Umbilical cord (tissue), 2 donors: ENCODE data around the gene PRKCD. TPM values are rescaled to one million over a fixed set of nuclear protein-coding genes. Genes with fewer than 3 reads are reported as not detected.

Experiments
- DNase-seq: peaks from one replicate; pipeline ENCODE4 v3.0.0-alpha.2; 2015; ENCODE audit warnings: low spot score
- total RNA-seq: library from RNA; depleted of rRNA; stranded (reverse); fragments of >200 nt; gene quantifications from one replicate; pipeline ENCODE4 v1.2.3, GENCODE V29; 2014; ENCODE audit warnings: low replicate concordance; ENCODE audit not compliant: insufficient read depth

The PRKCD gene
- total RNA-seq, 1 donor from 2014 or later: 1.7 TPM

- DNase-seq: no peak
Observed at GRCh38 chr3:53231532-53232511, 70.8 kb downstream of the PRKCD start.

DNA sequence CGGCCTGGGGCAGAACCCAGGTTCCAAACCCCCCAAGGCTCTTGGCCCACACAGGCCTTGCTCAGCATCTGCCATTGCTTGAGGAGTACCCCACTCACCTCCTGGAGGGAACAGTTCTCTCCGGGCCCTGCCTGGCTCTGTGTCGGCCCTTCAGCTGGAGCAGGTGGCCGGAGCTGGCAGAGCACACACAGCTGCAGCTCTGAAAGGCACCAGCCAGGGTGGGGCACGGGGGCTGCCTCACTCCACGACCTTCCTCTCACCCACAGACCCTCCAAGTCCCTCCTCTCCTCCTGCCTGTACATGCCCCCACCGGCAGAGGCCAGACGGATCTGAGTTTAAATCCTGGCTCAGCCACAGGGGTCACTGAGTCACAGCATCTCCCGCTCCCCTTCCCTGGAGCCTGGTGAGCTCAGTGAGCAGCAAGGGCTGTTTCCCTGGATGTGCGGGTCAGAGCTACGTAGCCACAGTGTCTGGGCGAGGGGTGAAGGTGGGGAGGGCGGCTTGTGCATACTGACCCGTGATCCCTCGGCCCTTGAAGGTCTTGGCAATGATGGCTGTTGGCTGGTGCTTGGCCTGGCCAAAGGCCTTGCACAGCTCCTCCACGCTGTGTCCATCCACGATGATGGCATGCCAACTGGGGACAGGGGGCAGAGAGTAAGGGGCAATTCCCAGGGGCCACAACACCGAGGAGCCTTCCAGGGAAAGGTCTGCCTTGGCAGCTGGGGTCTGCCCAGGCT lies 71.8 kb downstream of the PRKCD start:
- DNase-seq: no peak

DNA sequence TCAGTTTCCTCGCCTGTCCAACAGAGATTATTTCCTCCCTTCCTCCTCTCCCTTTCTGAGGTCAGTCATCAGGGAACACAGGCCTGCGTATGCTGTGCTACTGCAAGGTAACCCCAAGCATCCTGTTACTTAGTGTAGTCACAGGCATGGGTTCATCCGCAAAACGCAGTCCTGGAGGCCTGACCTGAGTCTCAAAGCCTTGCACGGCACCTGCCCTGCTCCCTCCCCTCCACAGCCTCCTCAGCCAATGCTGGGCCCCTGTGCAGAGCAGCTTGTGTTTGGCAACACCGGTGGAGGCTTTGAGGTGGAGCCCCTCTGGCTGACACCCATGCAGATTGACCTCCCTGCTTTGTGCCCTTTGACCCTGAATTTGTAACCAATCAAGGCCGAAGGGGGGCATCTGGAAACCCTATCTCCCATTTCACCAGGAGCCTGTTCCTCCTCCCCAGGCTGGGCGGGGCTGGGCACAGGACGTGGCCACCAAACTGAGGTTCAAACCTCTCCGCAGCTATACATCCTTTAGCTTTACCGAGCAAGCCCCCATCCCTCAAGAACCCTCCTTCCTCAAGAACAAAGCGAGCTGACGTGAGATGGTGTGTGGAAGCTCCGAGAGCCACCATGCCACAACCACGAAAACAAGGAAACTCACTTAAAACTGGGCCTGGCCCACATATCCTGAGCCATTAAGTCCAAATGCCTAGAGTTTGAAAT lies 73.3 kb downstream of the PRKCD start:
- no peak for DNase-seq

- no peak for DNase-seq
Observed at GRCh38 chr3:53234841-53235232, 73.8 kb downstream of the PRKCD start.

DNA sequence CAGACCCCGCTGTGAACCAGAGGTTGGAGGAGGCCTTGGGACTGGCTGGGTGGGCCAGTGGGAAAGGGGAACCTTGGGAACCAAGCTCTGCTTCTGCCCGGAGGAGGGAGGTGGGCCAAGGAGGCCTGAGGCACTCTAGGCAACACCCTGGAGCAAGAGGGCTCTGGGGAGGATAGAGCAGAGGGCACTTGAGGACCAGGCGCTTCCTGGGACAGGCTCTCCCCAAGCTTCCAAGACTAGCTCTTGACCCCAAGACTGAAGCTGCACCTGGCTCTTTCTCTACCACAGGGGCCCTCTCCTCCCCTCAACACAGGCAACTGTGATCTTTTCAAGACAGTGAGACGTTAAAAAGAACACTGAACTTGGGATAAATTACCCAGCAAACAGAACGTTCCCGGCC lies 74.5 kb downstream of the PRKCD start:
- no peak for DNase-seq

GRCh38 chr3:53236112-53236841 lies 75.3 kb downstream of the PRKCD start:
- DNase-seq: peak; percentile 33

DNA sequence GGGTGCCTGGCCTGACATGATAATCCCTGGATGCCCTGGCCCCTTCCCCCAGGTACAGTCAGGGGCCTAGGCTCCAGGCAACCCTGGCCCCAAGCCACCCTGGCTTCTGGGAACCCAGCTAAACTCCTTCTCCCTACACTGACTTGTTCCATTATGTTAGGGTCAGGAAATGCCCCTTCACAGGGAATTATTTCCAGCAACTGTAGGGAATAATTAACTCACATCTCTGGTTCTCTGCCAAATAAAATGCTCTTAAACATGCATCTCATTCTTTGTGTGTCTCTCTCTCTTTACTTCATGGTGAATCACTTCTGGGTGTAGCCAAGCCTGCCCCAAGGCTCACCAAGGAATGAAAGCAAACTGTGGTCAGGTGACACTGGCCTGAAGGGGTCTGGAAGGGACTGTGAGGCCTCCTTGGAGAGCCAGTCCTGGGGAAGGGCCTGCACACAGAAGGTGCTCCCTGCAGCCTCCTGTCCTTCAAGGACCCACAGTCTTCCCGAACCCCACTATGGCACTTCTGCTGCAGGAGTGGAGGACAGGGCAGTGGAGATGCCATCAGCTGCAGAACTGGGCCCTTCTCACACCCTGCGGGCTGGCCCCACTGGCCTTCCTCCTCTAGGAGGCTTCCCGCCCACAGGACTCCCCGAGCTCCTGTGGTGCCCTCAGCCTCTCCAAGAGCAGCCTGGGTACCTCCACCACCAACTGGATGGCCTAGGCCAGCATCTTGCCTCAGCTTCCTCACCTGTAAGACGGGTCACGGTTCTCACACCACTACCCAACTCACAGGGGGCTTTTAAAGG lies 77.2 kb downstream of the PRKCD start:
- peak; percentile 63 for DNase-seq

DNA sequence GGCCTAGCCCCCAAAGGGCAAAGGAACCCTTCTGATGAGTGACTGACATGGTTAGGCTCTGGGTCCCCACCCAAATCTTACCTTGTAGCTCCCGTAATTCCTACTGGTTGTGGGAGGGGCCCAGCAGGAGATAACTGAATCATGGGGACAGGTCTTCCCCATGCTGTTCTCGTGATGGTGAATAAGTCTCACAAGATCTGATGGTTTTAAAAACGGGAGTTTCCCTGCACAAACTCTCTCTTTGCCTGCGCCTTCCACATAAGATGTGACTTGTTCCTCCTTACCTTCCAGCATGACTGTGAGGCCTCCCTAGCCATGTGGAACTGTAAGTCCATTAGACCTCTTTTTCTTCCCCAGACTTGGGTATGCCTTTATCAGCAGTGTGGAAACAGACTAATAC lies 77.9 kb downstream of the PRKCD start:
- no peak for DNase-seq

DNA sequence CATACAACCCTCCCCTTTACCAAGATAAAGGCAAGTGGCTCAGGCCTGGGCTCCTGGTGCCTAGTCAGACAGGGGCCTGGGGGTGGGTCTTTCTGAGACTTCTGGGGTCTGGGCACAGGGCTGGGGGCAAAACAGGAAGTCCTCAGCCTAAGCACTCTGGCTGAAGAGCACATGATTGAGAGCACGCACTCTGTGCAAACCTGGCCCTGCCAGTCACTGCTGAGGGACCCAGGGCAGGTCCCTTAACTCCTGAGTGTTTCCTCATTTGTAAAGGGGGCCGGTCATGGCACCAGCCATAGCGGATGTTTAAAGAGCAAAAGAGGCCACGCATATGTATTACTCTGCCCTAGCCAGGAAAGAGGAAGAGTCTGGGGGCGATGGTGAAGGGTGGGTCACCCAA lies 78.8 kb downstream of the PRKCD start:
- no peak for DNase-seq

DNA sequence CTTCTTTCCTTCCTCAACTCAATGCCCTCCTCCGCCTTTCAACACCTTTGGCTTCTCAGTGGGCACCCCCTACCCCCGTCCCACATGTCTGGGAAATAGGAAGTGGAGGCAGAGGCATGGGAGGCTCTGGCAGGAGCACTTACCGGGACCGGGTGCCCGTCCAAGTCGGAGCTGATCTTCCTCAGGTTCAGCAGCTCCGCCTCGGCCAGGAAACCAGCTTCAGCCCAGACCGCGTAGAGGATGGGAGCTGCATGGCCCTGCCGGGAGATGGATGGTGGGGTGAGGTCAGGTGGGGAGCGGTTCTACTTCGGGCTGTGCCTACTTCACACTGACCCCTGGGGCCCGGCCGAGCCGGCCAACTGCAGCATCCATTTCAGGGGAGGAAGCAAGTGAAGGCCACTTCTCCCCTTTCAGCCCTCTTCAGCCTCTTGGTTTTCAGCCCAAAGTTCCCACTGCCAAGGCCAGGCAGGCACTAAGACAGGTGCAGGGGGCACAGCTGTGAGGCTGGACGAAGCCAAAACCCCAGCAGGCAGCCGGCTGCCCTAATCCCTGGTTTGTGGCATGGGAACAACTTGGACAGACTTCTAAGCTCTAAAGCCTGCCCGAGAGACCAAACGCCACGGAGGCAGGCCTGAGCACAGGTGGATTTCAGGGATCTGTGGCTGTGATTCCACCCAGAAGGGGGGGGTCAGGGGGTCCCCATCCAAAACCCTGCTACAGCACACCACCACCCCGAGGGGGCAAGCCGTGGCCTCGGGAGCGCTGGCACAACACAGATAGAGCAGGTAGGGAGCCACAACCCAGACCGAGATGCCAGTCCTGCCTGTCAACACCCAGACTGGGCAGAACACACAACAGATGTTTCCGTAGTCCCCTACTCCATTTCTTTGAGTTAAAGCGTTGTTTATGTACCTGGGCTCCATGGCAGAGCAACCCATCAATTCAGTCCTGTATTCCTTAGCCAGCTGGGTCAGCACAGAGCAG lies 80.3 kb downstream of the PRKCD start:
- DNase-seq: no peak

DNA sequence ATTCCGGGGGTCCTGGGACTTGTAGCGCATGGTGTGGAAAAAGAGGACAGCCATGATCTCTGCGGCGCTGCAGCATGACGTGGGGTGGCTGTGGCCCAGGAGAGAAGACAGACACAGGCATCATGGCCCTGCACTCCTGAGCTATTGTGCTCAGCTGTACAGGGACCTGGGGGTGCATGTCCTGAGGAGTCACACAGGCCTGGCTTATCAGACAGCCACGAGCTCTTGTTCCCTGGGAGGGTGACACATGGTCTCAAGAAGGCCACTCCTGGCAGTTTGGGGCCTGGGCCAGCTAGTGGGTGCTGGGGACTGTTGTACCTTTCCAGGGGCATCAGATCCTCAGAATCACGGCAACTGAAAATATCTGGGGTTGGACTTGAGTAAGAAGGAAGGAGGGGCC lies 81.1 kb downstream of the PRKCD start:
- DNase-seq: no peak

Other genes with a start within 250 kb of the PRKCD start
- 5.1 TPM for gene SFMBT1, start 115.1 kb upstream of the PRKCD start, total RNA-seq
- 10.4 TPM for gene RFT1, start 30.8 kb upstream of the PRKCD start, total RNA-seq
- 76.1 TPM for gene TKT, start 94.8 kb downstream of the PRKCD start, total RNA-seq
- 12.8 TPM for gene DCP1A, start 186.3 kb downstream of the PRKCD start, total RNA-seq